ENCODE measurements around the gene CYP2A13.
"Not testable (repeated sequence)": the region's sequence is repeated elsewhere in the genome, so short reads cannot be mapped to it uniquely, and the experiment has no call there.

Gene CYP2A13

GRCh38 chr19:41088151-41088550 is at the start of gene CYP2A13:
CYP2A13 (plus strand) TSS chr19:41088451; CDS start chr19:41088472, 21 bp downstream.
- no peak for DNase-seq (ENCODE audit: low read depth, low spot score)

GRCh38 chr19:41039806-41040205 is 48.4 kb upstream of the CYP2A13 start:
- no peak for DNase-seq (ENCODE audit: low read depth, low spot score)

- not testable (repeated sequence) for DNase-seq (ENCODE audit: low read depth, low spot score)
Measured at GRCh38 chr19:41045095-41045494, 43.2 kb upstream of the CYP2A13 start.

GRCh38 chr19:41050426-41050825 is 37.8 kb upstream of the CYP2A13 start:
- no peak for DNase-seq (ENCODE audit: low read depth, low spot score)

- DNase-seq (ENCODE audit: low read depth, low spot score) = not testable (repeated sequence)
Measured at GRCh38 chr19:41052162-41052561, 36.1 kb upstream of the CYP2A13 start.

GRCh38 chr19:41053331-41053730 is 34.9 kb upstream of the CYP2A13 start:
- DNase-seq (ENCODE audit: low read depth, low spot score) = not testable (repeated sequence)

- DNase-seq (ENCODE audit: low read depth, low spot score) = peak; percentile 42
Measured at GRCh38 chr19:41064974-41065569, 23.2 kb upstream of the CYP2A13 start.

- DNase-seq (ENCODE audit: low read depth, low spot score) = no peak
Measured at GRCh38 chr19:41076286-41076685, 12.0 kb upstream of the CYP2A13 start.

GRCh38 chr19:41083516-41083915 is 4.7 kb upstream of the CYP2A13 start:
- no peak for DNase-seq (ENCODE audit: low read depth, low spot score)

- DNase-seq (ENCODE audit: low read depth, low spot score) = no peak
Measured at GRCh38 chr19:41085748-41086415, 2.4 kb upstream of the CYP2A13 start.

GRCh38 chr19:41089959-41090358 is 1.7 kb downstream of the CYP2A13 start:
- DNase-seq (ENCODE audit: low read depth, low spot score) = peak; percentile 23

GRCh38 chr19:41095703-41096102 is 7.5 kb downstream of the CYP2A13 start:
- DNase-seq (ENCODE audit: low read depth, low spot score) = no peak

GRCh38 chr19:41096353-41096752 is 8.1 kb downstream of the CYP2A13 start:
- DNase-seq (ENCODE audit: low read depth, low spot score) = no peak

GRCh38 chr19:41097302-41097701 is 9.1 kb downstream of the CYP2A13 start:
- no peak for DNase-seq (ENCODE audit: low read depth, low spot score)

- DNase-seq (ENCODE audit: low read depth, low spot score) = no peak
Measured at GRCh38 chr19:41098762-41099161, 10.5 kb downstream of the CYP2A13 start.

- DNase-seq (ENCODE audit: low read depth, low spot score) = not testable (repeated sequence)
Measured at GRCh38 chr19:41102210-41102609, 14.0 kb downstream of the CYP2A13 start.

GRCh38 chr19:41106177-41106576 is 17.9 kb downstream of the CYP2A13 start:
- DNase-seq (ENCODE audit: low read depth, low spot score) = no peak

- no peak for DNase-seq (ENCODE audit: low read depth, low spot score)
Measured at GRCh38 chr19:41111296-41111695, 23.0 kb downstream of the CYP2A13 start.

- no peak for DNase-seq (ENCODE audit: low read depth, low spot score)
Measured at GRCh38 chr19:41111750-41112295, 23.6 kb downstream of the CYP2A13 start.

GRCh38 chr19:41112728-41113290 is 24.6 kb downstream of the CYP2A13 start:
- DNase-seq (ENCODE audit: low read depth, low spot score) = no peak

- no peak for DNase-seq (ENCODE audit: low read depth, low spot score)
Measured at GRCh38 chr19:41114132-41114531, 25.9 kb downstream of the CYP2A13 start, which contains the start of gene CYP2F1. CYP2F1 (plus strand) TSS chr19:41114432; CDS start chr19:41116189, 1,757 bp downstream.

GRCh38 chr19:41116261-41116660 is 28.0 kb downstream of the CYP2A13 start:
- no peak for DNase-seq (ENCODE audit: low read depth, low spot score)

Measured in iPS DF 19.7 (cell line).